Stimulated activated CD8-positive, alpha-beta memory T cell treated with anti-CD3 and anti-CD28 coated beads, Interleukin-4, amount 100 ng/mL, for 1 hour (primary cell): ENCODE data around the gene PCDHB13.

Experiments
- DNase-seq, 2 donors: peaks; one replicate each; pipeline ENCODE4 v3.0.0-alpha.2; 2020; ENCODE audit warnings: low read depth in 2 of 2, low spot score in 1 of 2

Gene PCDHB13

GRCh38 chr5:141261238-141261546 is 47.5 kb downstream of the PCDHB13 start:
- DNase-seq, result no peak
